ENCODE data around the gene SHISA7.

- TF ChIP-seq POLR2A (IDR thresholded peaks at IDR 0.05), result no peak
- TF ChIP-seq, protein P1, sequence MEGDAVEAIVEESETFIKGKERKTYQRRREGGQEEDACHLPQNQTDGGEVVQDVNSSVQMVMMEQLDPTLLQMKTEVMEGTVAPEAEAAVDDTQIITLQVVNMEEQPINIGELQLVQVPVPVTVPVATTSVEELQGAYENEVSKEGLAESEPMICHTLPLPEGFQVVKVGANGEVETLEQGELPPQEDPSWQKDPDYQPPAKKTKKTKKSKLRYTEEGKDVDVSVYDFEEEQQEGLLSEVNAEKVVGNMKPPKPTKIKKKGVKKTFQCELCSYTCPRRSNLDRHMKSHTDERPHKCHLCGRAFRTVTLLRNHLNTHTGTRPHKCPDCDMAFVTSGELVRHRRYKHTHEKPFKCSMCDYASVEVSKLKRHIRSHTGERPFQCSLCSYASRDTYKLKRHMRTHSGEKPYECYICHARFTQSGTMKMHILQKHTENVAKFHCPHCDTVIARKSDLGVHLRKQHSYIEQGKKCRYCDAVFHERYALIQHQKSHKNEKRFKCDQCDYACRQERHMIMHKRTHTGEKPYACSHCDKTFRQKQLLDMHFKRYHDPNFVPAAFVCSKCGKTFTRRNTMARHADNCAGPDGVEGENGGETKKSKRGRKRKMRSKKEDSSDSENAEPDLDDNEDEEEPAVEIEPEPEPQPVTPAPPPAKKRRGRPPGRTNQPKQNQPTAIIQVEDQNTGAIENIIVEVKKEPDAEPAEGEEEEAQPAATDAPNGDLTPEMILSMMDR (IDR thresholded peaks at IDR 0.05), result no peak
These were observed 8.1 kb downstream of the SHISA7 start for GRCh38 chr19:55435020-55435419.
